ENCODE data around the gene DYNLL2. TPM values are rescaled to one million over a fixed set of nuclear protein-coding genes. Genes with fewer than 3 reads are reported as not detected.

DYNLL2 gene
- polyA plus RNA-seq, 1 of the 3 experiments (the other 2 are of a cell fraction), result 27.0 TPM

- Histone ChIP-seq H3K9ac (no peak overlapping the region), H3K4me3 (ENCODE audit: low read depth in 2 of 2, low read length in 1 of 2) (no peak overlapping the region), H3K79me2 (ENCODE audit: insufficient read depth) (no peaks in the 10 kb centered on the region), H3K9me3 (no peaks in the 10 kb centered on the region), H3K4me1 (ENCODE audit: control insufficient read depth in 1 of 2, insufficient read depth in 2 of 2, low read depth in 1 of 2, low read length in 1 of 2) (no peaks in the 10 kb centered on the region), H3F3A (replicated peaks; ENCODE audit: insufficient read depth) (no peaks in the 10 kb centered on the region), H4K20me1 (ENCODE audit: insufficient read depth) (no peaks in the 10 kb centered on the region), H3K27ac (ENCODE audit: low read depth in 2 of 2, low read length in 1 of 2) (no peak overlapping the region), H3K4me2 (no peak overlapping the region), H2AFZ (ENCODE audit: low read depth) (no peak overlapping the region), H3K36me3 (replicated peaks in 1 of 2; ENCODE audit: control insufficient read depth in 1 of 2, insufficient read depth in 2 of 2, low read length in 1 of 2) (no peaks in the 10 kb centered on the region), H3K9me2 (no peaks in the 10 kb centered on the region), H3K27me3 (ENCODE audit: insufficient read depth) (0 out of 2 replicates have a peak, but pooled peaks cover 8% of the 10 kb centered on the region)
- DNase-seq, result no peak
- 36% methylated on average over 3 of the region's 3 CpGs for WGBS (ENCODE audit: low lambda C conversion rate)
- TF ChIP-seq FOXM1 (IDR thresholded peaks at IDR 0.05; ENCODE audit: low read depth), result no peak
- no peak for TF ChIP-seq POLR2AphosphoS5 (IDR thresholded peaks at IDR 0.05; ENCODE audit: low read depth, low read length)
- CTCF ChIA-PET, result interaction anchor here (0.8 to 1.6 kb wide), 3 partner anchors 53 to 333 kb away, joined by 3 to 6 read pairs (median 3); no protein-coding TSS in a partner anchor
- POLR2A ChIA-PET, result no interaction called here
These were observed 36.3 kb downstream of the DYNLL2 start for GRCh38 chr17:58119491-58119890.

GRCh38 chr17:58120195-58120822 is 37.1 kb downstream of the DYNLL2 start:
- POLR2A ChIA-PET, result no interaction called here

More at GRCh38 chr17:58120195-58120822, 37.1 kb downstream of the DYNLL2 start:
- Histone ChIP-seq H3K4me3 (ENCODE audit: low read depth in 2 of 2, low read length in 1 of 2) (no peak overlapping the region), H3K4me2 (no peak overlapping the region), H3K4me1 (ENCODE audit: control insufficient read depth in 1 of 2, insufficient read depth in 2 of 2, low read depth in 1 of 2, low read length in 1 of 2) (no peaks in the 10 kb centered on the region), H3K9me2 (no peaks in the 10 kb centered on the region), H3K36me3 (replicated peaks in 1 of 2; ENCODE audit: control insufficient read depth in 1 of 2, insufficient read depth in 2 of 2, low read length in 1 of 2) (no peaks in the 10 kb centered on the region), H3K27ac (ENCODE audit: low read depth in 2 of 2, low read length in 1 of 2) (no peak overlapping the region), H2AFZ (ENCODE audit: low read depth) (no peak overlapping the region), H3K27me3 (ENCODE audit: insufficient read depth) (no peaks in the 10 kb centered on the region), H4K20me1 (ENCODE audit: insufficient read depth) (no peaks in the 10 kb centered on the region), H3K9me3 (no peaks in the 10 kb centered on the region), H3F3A (replicated peaks; ENCODE audit: insufficient read depth) (no peaks in the 10 kb centered on the region), H3K9ac (no peak overlapping the region), H3K79me2 (ENCODE audit: insufficient read depth) (no peaks in the 10 kb centered on the region)
- WGBS (ENCODE audit: low lambda C conversion rate), result 29% methylated on average over 7 of the region's 7 CpGs
- TF ChIP-seq REST (IDR thresholded peaks at IDR 0.05; ENCODE audit: low read depth, low read length), result peak; percentile 99
- TF ChIP-seq TCF12 (IDR thresholded peaks at IDR 0.05), result no peak
- CTCF ChIA-PET, result interaction anchor here (0.8 to 1.6 kb wide), 3 partner anchors 52 to 333 kb away, joined by 3 to 6 read pairs (median 3); no protein-coding TSS in a partner anchor
- no peak for DNase-seq

Data from SK-N-SH (cell line).